HG03460 (cell line): ENCODE results near the gene BRI3.

Source experiments
- ATAC-seq: cut with Tn5 transposase; IDR thresholded peaks from one replicate; pipeline ENCODE4 v1.9.1; 2021; ENCODE audit not compliant: unreplicated experiment

BRI3 gene

GRCh38 chr7:98286701-98287485 is 5.4 kb downstream of the BRI3 start:
- no peak for ATAC-seq

- ATAC-seq: no peak
Measured at GRCh38 chr7:98287486-98287959, 6.0 kb downstream of the BRI3 start.

- no peak for ATAC-seq
Measured at GRCh38 chr7:98288064-98288823, 6.8 kb downstream of the BRI3 start.

- no peak for ATAC-seq
Measured at GRCh38 chr7:98289333-98289875, 7.9 kb downstream of the BRI3 start.

- no peak for ATAC-seq
Measured at GRCh38 chr7:98291717-98292116, 10.2 kb downstream of the BRI3 start.

GRCh38 chr7:98293265-98293664 is 11.8 kb downstream of the BRI3 start:
- no peak for ATAC-seq

- no peak for ATAC-seq
Measured at GRCh38 chr7:98293746-98294145, 12.3 kb downstream of the BRI3 start.

- ATAC-seq: no peak
Measured at GRCh38 chr7:98294326-98294725, 12.8 kb downstream of the BRI3 start.

- ATAC-seq: peak; percentile 69
Measured at GRCh38 chr7:98294798-98295382, 13.4 kb downstream of the BRI3 start.

GRCh38 chr7:98295467-98296192 is 14.1 kb downstream of the BRI3 start:
- ATAC-seq: no peak

GRCh38 chr7:98296833-98297232 is 15.3 kb downstream of the BRI3 start:
- ATAC-seq: no peak

GRCh38 chr7:98297626-98298286 is 16.3 kb downstream of the BRI3 start:
- ATAC-seq: no peak

GRCh38 chr7:98300595-98301372 is 19.3 kb downstream of the BRI3 start:
- no peak for ATAC-seq

- ATAC-seq: no peak
Measured at GRCh38 chr7:98301693-98302470, 20.4 kb downstream of the BRI3 start.

GRCh38 chr7:98303176-98303865 is 21.8 kb downstream of the BRI3 start:
- no peak for ATAC-seq

- no peak for ATAC-seq
Measured at GRCh38 chr7:98303906-98304305, 22.4 kb downstream of the BRI3 start.

- ATAC-seq: no peak
Measured at GRCh38 chr7:98305951-98306535, 24.6 kb downstream of the BRI3 start.

GRCh38 chr7:98307971-98308466 is 26.5 kb downstream of the BRI3 start:
- ATAC-seq: no peak
